NCI-H460 (cell line): ENCODE data around the gene KYNU. TPM values are rescaled to one million over a fixed set of nuclear protein-coding genes. Genes with fewer than 3 reads are reported as not detected.
A peak's percentile ranks its signal among the peaks of the same experiment; 100 is the strongest.
"Not testable (repeated sequence)": the region's sequence is repeated elsewhere in the genome, so short reads cannot be mapped to it uniquely, and the experiment has no call there.

Experiments
- DNase-seq: peaks from one replicate; pipeline ENCODE4 v3.0.0-alpha.2; 2016; ENCODE audit warnings: low read depth; ENCODE audit errors: extremely low read depth
- polyA plus RNA-seq: library from polyadenylated mRNA; depleted of rRNA; stranded (reverse); fragments of >200 nt; gene quantifications from 2 replicates; pipeline ENCODE4 v1.2.3, GENCODE V29; 2014; cell fraction: nucleus; rRNA removed
- total RNA-seq: library from RNA; depleted of rRNA; stranded (reverse); fragments of >200 nt; shearing (Covaris generic); gene quantifications from 2 replicates; pipeline ENCODE4 v1.2.3, GENCODE V29; 2014; rRNA removed

The KYNU gene
- 274 and 287 TPM in 2 replicates for total RNA-seq
- polyA plus RNA-seq = 157 and 206 TPM in 2 replicates

GRCh38 chr2:142877216-142877838 is at the start of gene KYNU:
Gene KYNU, plus strand, starts transcription at chr2:142877664. Its CDS starts 7,704 bp downstream, at chr2:142885368.
- DNase-seq = peak; percentile 76

GRCh38 chr2:142834021-142834420 is 43.4 kb upstream of the KYNU start:
- DNase-seq = no peak

GRCh38 chr2:142840436-142840835 is 37.0 kb upstream of the KYNU start:
- DNase-seq = no peak

- DNase-seq = no peak
Observed at GRCh38 chr2:142841788-142842187, 35.7 kb upstream of the KYNU start.

GRCh38 chr2:142842369-142842768 is 35.1 kb upstream of the KYNU start:
- no peak for DNase-seq

GRCh38 chr2:142843731-142844130 is 33.7 kb upstream of the KYNU start:
- no peak for DNase-seq

GRCh38 chr2:142848023-142848606 is 29.3 kb upstream of the KYNU start:
- DNase-seq = no peak

- DNase-seq = no peak
Observed at GRCh38 chr2:142849820-142850219, 27.6 kb upstream of the KYNU start.

- DNase-seq = no peak
Observed at GRCh38 chr2:142853912-142854311, 23.6 kb upstream of the KYNU start.

GRCh38 chr2:142857256-142858164 is 20.0 kb upstream of the KYNU start:
- DNase-seq = peak; percentile 72

- DNase-seq = no peak
Observed at GRCh38 chr2:142858961-142859360, 18.5 kb upstream of the KYNU start.

- DNase-seq = no peak
Observed at GRCh38 chr2:142862299-142862698, 15.2 kb upstream of the KYNU start.

GRCh38 chr2:142862847-142863246 is 14.6 kb upstream of the KYNU start:
- no peak for DNase-seq

GRCh38 chr2:142863485-142863961 is 13.9 kb upstream of the KYNU start:
- DNase-seq = no peak

GRCh38 chr2:142864605-142865004 is 12.9 kb upstream of the KYNU start:
- not testable (repeated sequence) for DNase-seq

GRCh38 chr2:142865924-142866323 is 11.5 kb upstream of the KYNU start:
- DNase-seq = no peak

- no peak for DNase-seq
Observed at GRCh38 chr2:142866426-142866825, 11.0 kb upstream of the KYNU start.

- no peak for DNase-seq
Observed at GRCh38 chr2:142867136-142867535, 10.3 kb upstream of the KYNU start.

GRCh38 chr2:142868229-142868762 is 9.2 kb upstream of the KYNU start:
- peak; percentile 96 for DNase-seq

GRCh38 chr2:142869065-142869460 is 8.4 kb upstream of the KYNU start:
- not testable (repeated sequence) for DNase-seq
